Activated naive CD4-positive, alpha-beta T cell treated with anti-CD3 and anti-CD28 coated beads, Interleukin-2, amount 50 U/mL, for 24 hours (primary cell): ENCODE results near the gene CPNE7.

ENCODE experiments used
- H3K27ac Mint-ChIP-seq: one replicate; pipeline ENCODE4 v1.8.0; 2021; ENCODE audit warnings: mild to moderate bottlenecking, mixed read lengths
- H3K27me3 Mint-ChIP-seq: one replicate; pipeline ENCODE4 v1.8.0; 2021; ENCODE audit warnings: mixed read lengths
- H3K36me3 Mint-ChIP-seq: one replicate; pipeline ENCODE4 v1.8.0; 2021; ENCODE audit warnings: mixed read lengths
- H3K4me1 Mint-ChIP-seq: one replicate; pipeline ENCODE4 v1.8.0; 2021; ENCODE audit warnings: mixed read lengths
- H3K4me3 Mint-ChIP-seq: one replicate; pipeline ENCODE4 v1.8.0; 2021; ENCODE audit warnings: mild to moderate bottlenecking, mixed read lengths
- H3K9me3 Mint-ChIP-seq: one replicate; pipeline ENCODE4 v1.8.0; 2021; ENCODE audit warnings: mixed read lengths

Gene CPNE7

DNA sequence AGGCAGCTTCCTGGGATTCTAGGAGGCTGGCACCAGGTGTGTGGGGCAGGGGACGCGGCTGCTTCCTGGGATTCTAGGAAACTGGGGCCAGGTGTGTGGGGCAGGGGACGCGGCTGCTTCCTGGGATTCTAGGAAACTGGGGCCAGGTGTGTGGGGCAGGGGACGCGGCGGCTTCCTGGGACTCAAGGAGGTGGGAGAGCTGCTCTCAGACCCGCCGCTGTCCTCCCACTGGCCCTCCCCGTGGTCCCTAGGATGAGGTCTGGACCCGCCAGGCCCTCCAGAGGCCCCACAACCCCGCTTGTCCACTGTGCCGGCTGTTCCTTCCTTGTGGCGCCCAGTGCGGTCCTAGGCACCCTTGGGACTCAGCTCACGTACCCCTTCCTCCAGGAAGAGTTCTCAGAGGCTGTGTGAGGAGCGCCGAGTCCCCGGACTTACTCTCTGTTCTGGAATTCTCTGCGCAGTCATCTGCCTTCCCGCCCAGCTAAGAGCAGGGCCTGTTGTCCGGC is 38.4 kb downstream of the CPNE7 start:
- no peaks in the 10 kb centered on the region for H3K9me3 Mint-ChIP-seq
- peaks cover 17% of the 10 kb centered on the region for H3K4me1 Mint-ChIP-seq
- no peaks in the 10 kb centered on the region for H3K36me3 Mint-ChIP-seq
- no peaks in the 10 kb centered on the region for H3K27me3 Mint-ChIP-seq
- H3K4me3 Mint-ChIP-seq = no peak overlapping the region
- no peak overlapping the region for H3K27ac Mint-ChIP-seq

DNA sequence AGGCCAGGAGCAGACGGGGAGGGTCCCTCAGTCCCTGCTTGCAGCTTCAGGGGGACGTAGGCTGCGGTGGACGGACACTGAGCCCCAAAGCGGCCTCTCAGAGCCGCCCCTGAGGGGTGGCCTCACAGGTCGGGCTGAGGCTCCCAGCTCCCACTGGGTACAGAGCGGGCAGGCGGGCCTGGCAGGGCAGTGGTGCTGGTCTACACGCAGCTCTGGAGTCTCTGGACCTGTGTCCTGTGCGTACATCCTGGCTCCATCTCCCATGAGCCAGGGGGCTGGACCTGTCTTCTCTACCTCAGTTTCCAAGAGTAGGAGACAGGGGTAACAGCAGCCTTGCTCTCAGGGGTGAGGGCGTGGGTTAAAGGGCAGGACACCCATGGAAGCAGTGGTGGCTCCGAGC is 39.6 kb downstream of the CPNE7 start:
- H3K27ac Mint-ChIP-seq = no peak overlapping the region

DNA sequence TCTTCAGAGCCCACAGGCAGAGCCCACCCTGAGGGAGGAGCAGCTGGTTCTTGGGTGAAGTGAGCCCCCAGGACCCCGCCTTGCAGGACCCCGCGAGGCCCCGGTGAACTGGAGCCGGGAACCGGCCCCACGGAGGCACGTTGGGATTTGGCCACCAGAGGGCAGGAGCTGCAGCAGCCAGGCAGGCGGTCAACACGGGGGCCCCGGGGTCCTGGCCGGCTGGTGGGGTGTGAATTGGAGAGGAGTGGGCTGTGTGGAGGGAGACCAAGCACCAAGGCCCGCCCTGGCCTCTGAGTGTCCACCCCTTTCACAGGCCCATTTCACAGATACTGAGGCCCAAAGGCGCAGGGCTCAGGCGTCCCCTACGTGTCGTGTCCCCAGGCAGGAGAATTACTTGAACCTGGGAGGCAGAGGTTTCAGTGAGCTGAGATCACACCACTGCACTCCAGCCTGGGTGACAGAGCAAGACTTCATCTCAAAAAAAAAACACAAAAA is 40.1 kb downstream of the CPNE7 start:
- no peaks in the 10 kb centered on the region for H3K9me3 Mint-ChIP-seq
- H3K27ac Mint-ChIP-seq = no peak overlapping the region
- H3K4me1 Mint-ChIP-seq = peaks cover 17% of the 10 kb centered on the region
- no peak overlapping the region for H3K4me3 Mint-ChIP-seq
- no peaks in the 10 kb centered on the region for H3K36me3 Mint-ChIP-seq
- no peaks in the 10 kb centered on the region for H3K27me3 Mint-ChIP-seq

More for the DNA sequence above, 39.6 kb downstream of the CPNE7 start:
- Mint-ChIP-seq H3K36me3 (no peaks in the 10 kb centered on the region), H3K4me3 (no peak overlapping the region), H3K27me3 (no peaks in the 10 kb centered on the region), H3K4me1 (peaks cover 17% of the 10 kb centered on the region), H3K9me3 (no peaks in the 10 kb centered on the region)

DNA sequence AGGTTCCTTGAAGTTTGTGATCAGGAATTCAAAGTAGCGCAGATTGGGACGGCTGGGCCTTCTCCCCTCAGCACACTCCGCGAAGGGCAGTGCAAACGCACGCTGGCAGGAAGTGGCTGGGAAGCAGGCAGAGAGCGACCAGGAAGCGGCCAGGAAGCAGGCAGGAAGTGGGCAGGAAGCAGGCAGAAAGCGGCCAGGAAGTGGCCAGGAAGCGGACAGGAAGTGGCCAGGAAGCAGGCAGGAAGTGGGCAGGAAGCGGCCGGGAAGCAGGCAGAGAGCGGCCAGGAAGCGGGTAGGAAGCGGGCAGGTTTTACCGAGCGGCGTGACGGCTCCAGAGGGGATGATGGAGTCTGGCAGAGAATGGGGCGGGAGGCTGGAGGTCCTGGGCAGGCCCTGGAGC is 41.1 kb downstream of the CPNE7 start:
- Mint-ChIP-seq H3K27me3 (no peaks in the 10 kb centered on the region), H3K27ac (peak overlapping the region; percentile 79), H3K9me3 (no peaks in the 10 kb centered on the region), H3K36me3 (no peaks in the 10 kb centered on the region), H3K4me3 (peak overlapping the region; percentile 57), H3K4me1 (peaks cover 17% of the 10 kb centered on the region)

DNA sequence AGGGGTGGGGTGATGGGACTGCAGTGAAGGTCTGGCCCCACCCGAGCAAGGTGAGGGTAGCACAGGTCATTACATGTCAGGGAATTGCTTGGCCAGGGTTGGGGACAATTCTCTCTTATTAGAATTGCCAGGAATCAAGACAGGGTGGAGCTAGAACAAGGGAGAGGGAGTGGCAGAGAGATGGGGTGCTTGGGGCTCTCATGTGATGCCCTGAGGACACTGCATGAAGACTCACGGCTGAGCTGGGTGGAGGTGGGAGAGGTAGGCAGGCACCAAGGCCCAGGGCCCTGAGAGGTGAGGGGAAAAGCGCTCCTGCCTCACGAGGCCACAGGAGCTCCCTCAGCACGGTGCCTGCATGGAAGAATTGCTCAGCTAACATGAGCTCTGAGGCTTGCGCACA is 41.5 kb downstream of the CPNE7 start:
- peak overlapping the region; percentile 41 for H3K27ac Mint-ChIP-seq
- H3K4me3 Mint-ChIP-seq = no peak overlapping the region

DNA sequence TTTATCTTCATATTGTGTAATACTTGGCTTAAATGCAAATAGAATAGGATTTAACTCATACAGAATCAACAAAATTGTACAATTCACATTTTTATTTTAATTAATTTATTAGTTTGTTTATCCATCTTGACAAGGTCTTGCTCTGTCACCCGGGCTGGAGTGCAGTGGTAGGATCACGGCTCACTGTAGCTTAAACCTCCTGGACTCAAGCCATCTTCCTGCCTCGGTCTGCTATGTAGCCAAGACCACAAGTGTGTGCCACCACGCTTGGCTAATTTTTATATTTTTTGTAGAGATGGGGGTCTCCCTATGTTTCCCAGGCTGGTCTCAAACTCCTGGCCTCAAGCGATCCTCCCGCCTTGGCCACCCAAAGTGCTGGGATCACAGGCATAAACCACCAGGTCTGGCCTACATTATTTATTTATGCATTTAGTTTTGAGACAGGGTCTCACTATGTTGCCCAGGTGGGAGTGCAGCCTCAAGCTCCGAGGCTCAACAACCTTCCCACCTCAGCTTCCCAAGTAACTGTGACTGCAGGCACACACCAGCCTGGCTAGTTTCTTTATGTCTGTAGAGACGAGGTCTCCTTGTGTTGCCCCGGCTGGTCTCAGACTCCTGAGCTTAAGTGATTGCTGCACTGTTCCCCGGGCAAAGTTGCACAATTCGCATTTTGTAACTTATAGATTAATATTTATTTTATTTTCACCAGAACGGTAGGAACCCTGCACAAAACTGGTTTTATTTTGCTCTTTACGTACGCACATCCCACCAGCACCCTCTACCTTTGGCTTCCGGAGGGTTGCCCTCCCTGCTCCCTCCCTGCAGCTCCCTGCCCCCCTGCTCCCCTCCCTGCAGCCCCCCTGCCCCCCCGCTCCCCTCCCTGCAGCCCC is 42.8 kb downstream of the CPNE7 start:
- H3K4me1 Mint-ChIP-seq = peaks cover 14% of the 10 kb centered on the region
- H3K27ac Mint-ChIP-seq = no peak overlapping the region
- H3K36me3 Mint-ChIP-seq = no peaks in the 10 kb centered on the region
- no peak overlapping the region for H3K4me3 Mint-ChIP-seq
- no peaks in the 10 kb centered on the region for H3K27me3 Mint-ChIP-seq
- no peaks in the 10 kb centered on the region for H3K9me3 Mint-ChIP-seq

More for the DNA sequence above, 41.5 kb downstream of the CPNE7 start:
- Mint-ChIP-seq H3K9me3 (no peaks in the 10 kb centered on the region), H3K27me3 (no peaks in the 10 kb centered on the region), H3K4me1 (peaks cover 17% of the 10 kb centered on the region), H3K36me3 (no peaks in the 10 kb centered on the region)

DNA sequence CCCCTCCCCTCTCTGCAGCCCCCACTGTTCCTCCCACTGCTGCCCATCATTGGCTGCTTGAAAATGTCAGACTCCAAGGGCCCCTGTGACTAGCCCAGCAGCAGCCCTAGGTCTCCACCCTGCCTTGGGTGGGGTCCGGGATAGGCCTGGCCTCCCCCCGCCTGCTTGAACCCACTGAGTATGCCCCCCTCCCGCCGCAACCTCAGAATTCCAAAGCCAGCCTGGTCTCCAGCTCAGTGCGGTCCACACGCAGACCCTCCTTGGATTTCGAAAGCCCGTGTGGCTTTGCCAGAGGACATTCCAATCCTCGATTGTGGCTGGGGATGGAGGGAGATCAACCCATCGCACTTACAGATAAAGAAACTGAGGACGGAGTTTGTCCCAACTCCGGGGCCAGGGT is 44.3 kb downstream of the CPNE7 start:
- Mint-ChIP-seq H3K36me3 (no peaks in the 10 kb centered on the region), H3K9me3 (no peaks in the 10 kb centered on the region), H3K27ac (no peak overlapping the region), H3K4me1 (peaks cover 14% of the 10 kb centered on the region), H3K4me3 (no peak overlapping the region), H3K27me3 (peaks cover 2% of the 10 kb centered on the region)

DNA sequence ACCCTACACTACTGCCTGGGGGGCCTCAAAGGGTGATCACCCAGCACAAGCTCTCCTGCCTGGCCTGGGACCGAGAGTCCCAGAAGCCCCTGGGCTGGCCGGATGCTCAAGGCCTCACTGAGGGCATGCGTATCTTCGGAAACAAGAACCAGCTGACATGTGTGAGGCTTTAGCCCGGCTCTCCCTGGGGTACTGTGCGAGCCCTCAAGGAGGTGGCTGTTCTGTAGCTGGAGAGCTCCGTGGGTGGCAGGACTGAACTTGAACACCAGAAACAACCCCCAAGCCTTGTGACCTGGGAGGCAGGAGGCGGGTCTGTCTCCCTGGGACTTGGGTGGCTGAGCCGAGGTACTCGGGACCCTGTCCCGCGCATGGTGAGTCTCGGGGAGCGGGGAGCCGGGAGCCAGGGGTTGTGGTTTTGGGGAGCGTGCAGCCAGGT is 44.9 kb downstream of the CPNE7 start:
- H3K4me3 Mint-ChIP-seq = no peak overlapping the region
- no peaks in the 10 kb centered on the region for H3K9me3 Mint-ChIP-seq
- H3K36me3 Mint-ChIP-seq = no peaks in the 10 kb centered on the region
- H3K27me3 Mint-ChIP-seq = peaks cover 5% of the 10 kb centered on the region
- H3K4me1 Mint-ChIP-seq = peaks cover 14% of the 10 kb centered on the region
- H3K27ac Mint-ChIP-seq = no peak overlapping the region

DNA sequence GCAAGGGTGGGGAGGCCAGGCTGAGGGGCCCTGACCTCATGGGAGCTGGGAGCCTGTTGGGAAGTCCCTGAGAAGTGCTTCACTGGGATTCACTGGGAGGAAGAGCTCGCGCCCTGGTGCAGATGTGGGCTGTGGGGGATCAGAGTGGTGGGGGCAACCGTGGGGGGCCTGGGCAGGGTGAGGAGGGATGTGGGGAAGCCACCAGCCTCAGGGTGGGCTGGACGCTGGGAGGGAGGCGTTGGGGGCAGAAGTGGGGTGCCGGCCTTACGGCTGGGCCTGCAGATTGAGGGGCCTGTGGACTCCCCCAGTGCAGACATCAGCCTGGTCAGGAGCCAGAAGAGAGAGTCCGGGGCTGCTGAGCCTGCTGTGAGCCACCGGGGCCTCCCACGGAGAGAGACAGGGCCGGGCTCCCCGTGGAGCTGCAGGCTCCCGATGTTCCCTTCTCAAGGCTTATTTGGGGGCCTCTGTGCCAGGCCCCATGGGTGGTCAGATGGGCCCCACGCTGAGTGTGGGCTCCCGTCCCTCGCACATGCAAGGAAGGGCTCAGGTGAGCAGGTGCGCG is 45.7 kb downstream of the CPNE7 start:
- Mint-ChIP-seq H3K9me3 (no peaks in the 10 kb centered on the region), H3K4me3 (no peak overlapping the region), H3K36me3 (no peaks in the 10 kb centered on the region), H3K27ac (no peak overlapping the region), H3K4me1 (peaks cover 11% of the 10 kb centered on the region), H3K27me3 (peaks cover 5% of the 10 kb centered on the region)

DNA sequence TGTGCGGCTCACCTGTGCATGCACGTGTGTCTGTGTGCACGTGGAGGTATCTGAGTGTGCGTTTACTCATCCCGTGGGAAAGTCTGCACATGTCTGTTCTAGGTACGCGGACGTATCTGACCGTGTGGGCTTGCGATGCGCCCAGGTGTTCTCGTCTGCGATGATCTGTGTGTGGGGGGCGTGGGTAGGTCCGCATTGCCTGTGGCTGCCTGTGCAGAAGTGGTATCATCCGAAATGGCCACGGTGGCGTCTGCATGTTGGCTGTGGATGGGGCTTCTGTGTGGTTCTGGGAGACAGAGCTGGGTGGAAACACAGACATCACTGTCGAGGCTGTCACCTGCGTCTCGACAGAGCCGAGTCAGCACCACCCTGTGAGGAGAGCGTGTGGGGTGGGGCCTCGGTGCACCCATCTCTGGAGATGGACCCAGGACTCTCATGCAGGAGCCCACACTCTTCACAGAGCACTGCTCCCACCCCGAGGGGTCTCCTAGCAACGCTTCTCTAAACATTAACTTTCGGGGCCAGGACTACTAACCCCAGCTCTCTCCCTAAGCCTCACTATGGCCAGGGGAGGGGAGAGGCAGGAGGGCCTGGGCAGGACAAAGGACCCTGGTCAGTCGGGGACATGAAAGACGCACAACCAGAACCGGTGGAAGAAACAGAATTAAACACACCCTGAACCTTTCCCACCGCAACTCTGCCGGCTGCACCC is 46.3 kb downstream of the CPNE7 start:
- peaks cover 5% of the 10 kb centered on the region for H3K27me3 Mint-ChIP-seq
- no peaks in the 10 kb centered on the region for H3K36me3 Mint-ChIP-seq
- no peak overlapping the region for H3K4me3 Mint-ChIP-seq
- no peak overlapping the region for H3K27ac Mint-ChIP-seq
- H3K9me3 Mint-ChIP-seq = no peaks in the 10 kb centered on the region
- H3K4me1 Mint-ChIP-seq = peaks cover 5% of the 10 kb centered on the region

DNA sequence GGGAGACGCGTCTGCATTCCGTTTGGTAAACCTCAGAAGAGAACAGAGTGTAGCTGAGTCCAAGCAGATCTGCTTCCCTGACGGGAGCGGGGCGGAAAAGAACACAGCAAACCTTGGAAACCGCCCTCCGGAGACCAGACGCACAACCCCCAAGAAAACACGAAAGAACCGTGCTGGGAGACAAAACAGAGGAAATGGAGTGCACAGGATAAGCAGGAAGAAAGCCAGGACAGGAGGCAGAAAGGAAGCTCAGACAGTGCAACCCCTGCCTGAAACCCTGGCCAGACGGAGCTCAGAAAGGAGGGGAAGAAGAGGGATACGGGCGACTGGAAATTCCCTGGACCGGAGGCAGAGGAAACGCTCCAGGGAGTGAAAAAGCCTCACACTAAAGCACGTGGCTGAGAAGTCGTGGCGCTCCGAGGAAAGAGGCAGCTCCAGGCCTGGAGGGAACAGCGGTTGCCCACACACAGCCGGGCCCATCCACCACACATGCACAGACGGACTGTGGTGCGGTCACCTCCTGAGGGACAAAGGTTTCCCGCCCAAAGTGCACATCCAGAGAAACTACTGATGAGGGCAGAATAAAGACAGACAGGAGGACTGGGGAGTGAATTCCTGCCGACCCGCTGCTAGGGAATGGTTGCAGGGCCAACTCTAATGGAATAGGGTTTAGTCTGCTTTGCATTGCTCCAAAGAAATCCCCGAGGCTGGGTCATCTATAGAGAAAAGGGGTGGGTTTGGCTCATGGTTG is 48.1 kb downstream of the CPNE7 start:
- Mint-ChIP-seq H3K27me3 (peaks cover 5% of the 10 kb centered on the region), H3K27ac (no peak overlapping the region), H3K4me1 (no peaks in the 10 kb centered on the region), H3K4me3 (no peak overlapping the region), H3K36me3 (no peaks in the 10 kb centered on the region), H3K9me3 (no peaks in the 10 kb centered on the region)

DNA sequence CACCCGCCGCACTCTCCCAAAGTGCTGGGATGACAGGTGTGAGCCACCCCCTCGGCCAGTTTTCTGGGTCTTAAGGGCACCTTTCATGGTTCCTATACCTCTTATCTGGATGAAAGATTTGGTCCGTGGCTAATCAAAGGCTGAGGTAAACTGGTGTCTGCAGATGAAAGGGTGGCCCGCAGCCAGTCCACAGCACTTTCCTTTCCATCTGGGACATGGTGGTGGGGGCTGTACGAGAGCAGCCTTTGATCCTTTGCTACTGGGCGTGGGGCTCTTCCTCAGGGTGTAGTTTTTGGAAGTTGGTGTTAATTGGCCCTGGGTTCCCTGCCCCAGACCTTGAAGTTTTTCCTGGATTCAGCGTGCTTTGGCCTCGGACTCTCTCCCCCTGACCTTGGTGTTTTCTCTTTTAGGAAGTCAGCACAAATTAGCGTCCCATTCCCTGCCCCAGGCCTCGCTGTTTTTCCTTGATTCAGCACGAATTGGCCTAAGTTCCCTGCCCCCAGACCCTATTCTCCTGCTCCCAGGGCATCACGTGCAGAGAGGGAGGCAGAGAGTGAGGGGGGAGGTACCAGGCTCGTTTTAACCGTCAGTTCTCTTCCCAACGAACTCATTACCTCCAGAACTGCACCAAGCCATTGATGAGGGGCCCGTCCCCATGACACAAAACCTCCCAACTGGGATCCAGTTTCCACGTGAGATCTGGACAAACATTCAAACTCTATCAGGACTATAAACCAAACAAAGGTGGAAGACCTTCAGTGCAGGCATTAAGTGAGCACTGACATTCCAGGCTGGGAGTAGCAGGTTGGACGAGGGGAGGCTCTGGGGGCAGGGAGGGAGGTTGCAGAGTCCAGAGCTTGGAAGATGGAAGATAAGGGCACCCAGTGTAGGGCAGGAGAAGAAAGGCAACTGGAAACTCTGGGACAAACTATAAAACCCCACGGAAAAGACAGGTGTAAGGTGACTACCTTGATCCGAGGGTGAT is 49.5 kb downstream of the CPNE7 start:
- Mint-ChIP-seq H3K27me3 (peaks cover 5% of the 10 kb centered on the region), H3K9me3 (no peaks in the 10 kb centered on the region), H3K4me1 (no peaks in the 10 kb centered on the region), H3K27ac (no peak overlapping the region), H3K36me3 (no peaks in the 10 kb centered on the region), H3K4me3 (no peak overlapping the region)

DNA sequence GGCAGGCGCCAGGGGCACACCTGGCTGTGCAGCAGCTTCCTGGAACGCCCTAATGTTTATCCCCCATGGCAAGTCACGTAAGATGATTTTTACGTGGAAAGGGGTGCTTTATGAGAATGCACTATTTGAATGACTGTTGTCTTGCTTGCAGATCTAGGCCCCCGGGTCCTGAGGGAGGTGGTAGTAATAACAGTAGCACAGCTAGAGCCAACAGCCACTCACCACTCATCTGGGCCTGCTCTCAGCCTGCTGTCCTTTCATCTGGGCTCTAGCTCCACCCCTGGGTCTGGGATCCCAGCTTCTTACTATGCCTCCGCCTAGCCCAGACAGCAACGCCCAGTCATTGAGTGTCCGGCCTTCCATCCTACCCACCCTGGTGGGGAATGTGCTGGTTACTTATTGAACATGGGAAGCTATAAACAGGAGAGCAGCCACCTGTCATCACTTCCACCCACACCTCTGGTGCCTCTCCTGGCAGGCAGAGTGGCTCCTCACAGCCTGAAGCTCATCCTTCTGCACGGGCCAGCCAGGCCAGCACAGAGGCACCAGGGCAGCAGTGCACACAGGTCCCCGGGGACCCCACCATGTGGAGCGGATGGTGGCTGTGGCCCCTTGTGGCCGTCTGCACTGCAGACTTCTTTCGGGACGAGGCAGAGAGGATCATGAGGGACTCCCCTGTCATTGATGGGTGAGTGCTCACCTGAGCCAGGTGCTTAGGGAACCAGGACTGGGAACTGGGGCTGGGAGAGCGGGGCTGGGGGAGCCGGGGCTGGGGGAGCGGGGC is 54.5 kb downstream of the CPNE7 start:
- no peaks in the 10 kb centered on the region for H3K36me3 Mint-ChIP-seq
- no peak overlapping the region for H3K27ac Mint-ChIP-seq
- H3K9me3 Mint-ChIP-seq = no peaks in the 10 kb centered on the region
- H3K27me3 Mint-ChIP-seq = peaks cover under 1% of the 10 kb centered on the region
- no peak overlapping the region for H3K4me3 Mint-ChIP-seq
- H3K4me1 Mint-ChIP-seq = no peaks in the 10 kb centered on the region
